ENCODE measurements around the gene SPDYE18.
"Not testable (repeated sequence)": the region's sequence is repeated elsewhere in the genome, so short reads cannot be mapped to it uniquely, and the experiment has no call there.

SPDYE18 gene, protein sequence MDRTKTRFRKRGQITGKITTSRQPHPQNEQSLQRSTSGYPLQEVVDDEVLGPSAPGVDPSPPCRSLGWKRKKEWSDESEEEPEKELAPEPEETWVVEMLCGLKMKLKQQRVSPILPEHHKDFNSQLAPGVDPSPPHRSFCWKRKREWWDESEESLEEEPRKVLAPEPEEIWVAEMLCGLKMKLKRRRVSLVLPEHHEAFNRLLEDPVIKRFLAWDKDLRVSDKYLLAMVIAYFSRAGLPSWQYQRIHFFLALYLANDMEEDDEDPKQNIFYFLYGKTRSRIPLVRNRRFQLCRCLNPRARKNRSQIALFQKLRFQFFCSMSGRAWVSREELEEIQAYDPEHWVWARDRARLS

DNA sequence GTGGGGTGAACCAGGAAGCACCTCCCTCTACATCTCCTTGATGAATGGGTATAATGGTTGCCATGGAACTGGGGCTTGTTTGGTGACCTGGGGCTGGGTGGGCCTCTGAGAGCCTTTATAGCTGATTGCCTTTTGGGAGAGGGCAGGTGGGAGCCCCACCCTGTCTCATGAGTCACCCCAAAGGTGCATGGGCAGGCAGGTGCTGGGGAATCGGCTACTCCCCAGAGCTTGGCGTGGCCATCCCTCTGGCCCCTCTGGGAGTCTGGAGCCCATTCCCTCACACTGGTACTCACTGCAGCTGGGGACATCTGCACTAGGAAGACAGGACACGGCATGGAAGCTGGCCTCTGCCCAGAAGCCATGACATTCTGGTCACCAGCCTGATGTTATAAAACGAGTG lies at the start of gene SPDYE18:
TSS of gene SPDYE18 (minus strand) at position 2 of the 400 bp plus-strand sequence. CDS start 2,046 bp downstream, outside the sequence.
- intact Hi-C loops (cut with DNase I); DNase-seq: not testable (repeated sequence)

DNA sequence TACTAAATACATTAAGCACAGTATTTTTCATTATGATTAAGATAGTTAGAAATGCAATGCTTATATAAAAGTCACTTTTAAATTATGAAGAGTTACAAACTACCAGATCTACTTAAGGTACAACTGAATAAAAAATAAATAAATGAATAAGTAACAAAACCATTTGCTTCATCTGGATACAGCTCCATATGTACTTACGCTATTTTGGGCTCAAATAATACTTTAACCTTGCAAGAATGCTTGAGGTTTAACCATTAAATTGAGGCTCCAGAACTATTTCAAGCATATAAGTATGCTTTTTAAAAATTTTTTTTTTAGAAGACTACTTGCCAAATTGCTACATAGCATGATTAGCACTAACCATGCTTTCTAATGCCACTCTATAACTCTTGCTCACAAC lies 46.0 kb upstream of the SPDYE18 start:
- DNase-seq; intact Hi-C loops (cut with DNase I): not testable (repeated sequence)

GRCh38 chr7:77107659-77108058 lies 45.3 kb upstream of the SPDYE18 start:
- intact Hi-C loops (cut with DNase I); DNase-seq: not testable (repeated sequence)

DNA sequence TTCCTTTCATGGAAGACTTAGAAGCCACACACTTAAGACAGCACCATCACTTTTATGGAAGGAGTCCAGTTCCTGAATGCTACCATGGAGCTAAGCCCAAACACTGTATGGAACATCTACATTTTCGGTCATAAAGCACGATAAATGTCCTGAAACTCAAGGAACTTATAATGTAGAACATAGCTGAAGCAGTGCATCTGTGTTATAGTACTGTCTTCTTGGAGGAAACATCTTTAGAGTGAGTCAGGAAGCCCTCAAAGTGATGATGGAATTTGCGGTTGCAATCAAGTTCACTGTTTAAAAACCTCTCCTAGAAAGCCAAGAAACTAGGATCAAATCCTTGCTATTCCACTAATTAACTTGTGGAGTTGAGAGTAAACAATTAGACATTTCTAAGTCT lies 43.5 kb upstream of the SPDYE18 start:
- intact Hi-C loops (cut with DNase I); DNase-seq: not testable (repeated sequence)

DNA sequence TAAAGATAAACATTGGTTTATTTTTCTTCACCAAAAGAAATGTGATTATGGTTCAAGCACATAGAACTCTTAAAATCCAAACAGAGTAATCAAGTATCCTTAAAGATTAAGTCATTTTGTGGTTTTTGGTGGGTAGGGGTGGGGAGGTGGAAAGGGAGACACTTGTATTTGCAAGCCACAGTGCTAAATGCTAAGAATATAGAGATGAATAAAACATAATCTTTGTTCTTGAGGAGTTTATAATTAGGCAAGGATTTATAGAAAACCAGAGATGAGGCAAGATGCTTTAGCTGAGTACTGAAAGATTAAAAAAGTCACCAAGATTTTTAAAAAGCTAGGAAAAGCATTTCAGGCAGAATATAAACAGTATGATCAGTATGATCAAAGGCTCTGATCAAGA lies 40.3 kb upstream of the SPDYE18 start:
- DNase-seq; intact Hi-C loops (cut with DNase I): not testable (repeated sequence)

DNA sequence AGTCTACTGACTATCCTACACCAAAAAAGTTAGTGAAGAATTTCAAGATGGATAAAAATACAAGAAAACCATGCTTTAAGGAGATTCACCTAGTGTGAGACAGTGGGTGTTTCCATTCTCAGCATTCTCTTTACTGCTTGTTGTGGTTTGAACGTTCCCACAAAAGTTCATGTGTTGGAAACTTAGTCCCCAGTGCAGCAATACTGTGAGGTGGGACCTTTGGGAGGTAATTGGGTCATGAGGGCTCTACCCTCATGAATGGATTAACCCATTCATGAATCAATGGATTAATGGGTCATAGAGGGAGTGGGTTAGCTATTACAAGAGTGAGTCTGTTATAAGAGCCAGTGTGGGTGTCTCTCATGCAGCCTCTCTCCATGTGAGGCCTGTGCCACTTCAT lies 38.8 kb upstream of the SPDYE18 start:
- intact Hi-C loops (cut with DNase I) = not testable (repeated sequence)

GRCh38 chr7:77100501-77100900 lies 38.1 kb upstream of the SPDYE18 start:
- DNase-seq; intact Hi-C loops (cut with DNase I): not testable (repeated sequence)

More for the DNA sequence above, 38.8 kb upstream of the SPDYE18 start:
- DNase-seq = not testable (repeated sequence)

- DNase-seq; intact Hi-C loops (cut with DNase I): not testable (repeated sequence)
These were observed 29.9 kb upstream of the SPDYE18 start for GRCh38 chr7:77092301-77092700.

DNA sequence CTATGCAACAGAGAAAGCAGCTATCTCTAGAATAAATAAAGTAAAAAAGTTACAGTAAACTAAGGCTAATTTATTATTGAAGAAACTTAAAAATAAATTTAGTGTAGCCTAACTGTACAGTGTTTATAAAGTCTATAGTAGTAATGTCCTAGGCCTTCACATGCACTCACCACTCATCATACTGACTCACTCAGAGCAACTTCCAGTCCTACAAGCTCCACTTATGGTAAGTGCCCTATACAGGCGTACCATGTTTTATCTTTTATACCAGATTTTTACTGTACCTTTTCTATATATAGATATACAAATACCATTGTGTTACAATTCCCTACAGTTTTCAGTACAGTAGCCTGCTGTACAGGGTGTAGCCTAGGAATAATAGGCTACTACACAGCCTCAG lies 19.8 kb upstream of the SPDYE18 start:
- intact Hi-C loops (cut with DNase I); DNase-seq: not testable (repeated sequence)

GRCh38 chr7:77080236-77080635 lies 17.9 kb upstream of the SPDYE18 start:
- intact Hi-C loops (cut with DNase I); DNase-seq: not testable (repeated sequence)

GRCh38 chr7:77079624-77080023 lies 17.3 kb upstream of the SPDYE18 start:
- intact Hi-C loops (cut with DNase I); DNase-seq: not testable (repeated sequence)

- DNase-seq; intact Hi-C loops (cut with DNase I): not testable (repeated sequence)
These were observed 16.8 kb upstream of the SPDYE18 start for GRCh38 chr7:77079112-77079511.

GRCh38 chr7:77077060-77077459 lies 14.7 kb upstream of the SPDYE18 start:
- DNase-seq; intact Hi-C loops (cut with DNase I): not testable (repeated sequence)

GRCh38 chr7:77074786-77075396 lies 12.5 kb upstream of the SPDYE18 start:
- intact Hi-C loops (cut with DNase I); DNase-seq: not testable (repeated sequence)

- intact Hi-C loops (cut with DNase I); DNase-seq: not testable (repeated sequence)
These were observed 8.8 kb upstream of the SPDYE18 start for GRCh38 chr7:77071108-77071507.

DNA sequence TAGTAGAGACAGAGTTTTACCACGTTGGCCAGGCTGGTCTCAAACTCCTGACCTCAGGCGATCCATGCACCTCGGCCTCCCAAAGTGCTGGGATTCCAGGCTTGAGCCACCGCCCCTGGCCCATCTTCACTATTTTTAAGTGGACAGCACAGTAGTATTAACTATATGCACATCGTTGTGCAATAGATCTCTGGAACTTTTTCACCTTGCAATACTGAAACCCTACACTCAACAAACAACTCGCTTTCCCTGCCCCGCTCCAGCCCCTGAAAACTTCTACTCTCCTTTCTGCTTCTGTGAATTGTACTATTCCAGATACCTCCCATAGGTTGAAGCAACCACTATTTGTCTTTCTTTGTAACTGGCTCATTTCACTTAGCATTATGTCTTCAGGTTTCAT lies 3.5 kb upstream of the SPDYE18 start:
- intact Hi-C loops (cut with DNase I); DNase-seq: not testable (repeated sequence)

DNA sequence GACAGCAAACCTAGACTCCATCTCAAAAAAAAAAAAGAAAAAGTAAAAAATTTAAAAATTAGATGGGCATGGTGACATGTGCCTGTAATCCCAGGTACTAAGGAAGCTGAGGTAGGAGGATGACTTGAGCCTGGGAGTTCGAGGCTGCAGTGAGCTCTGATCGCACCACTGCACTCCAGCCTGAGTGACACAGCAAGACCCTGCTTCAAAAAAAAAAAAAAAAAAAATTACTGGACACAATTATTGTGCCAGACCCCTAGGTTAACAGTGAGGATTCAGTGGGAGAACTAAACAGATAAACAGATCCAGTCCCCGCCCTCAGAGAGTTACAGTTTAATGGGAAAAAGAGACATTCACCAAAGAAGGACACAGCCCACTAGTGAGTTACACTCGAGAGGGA lies 1.4 kb upstream of the SPDYE18 start:
- intact Hi-C loops (cut with DNase I); DNase-seq: not testable (repeated sequence)

- intact Hi-C loops (cut with DNase I); DNase-seq: not testable (repeated sequence)
These were observed 30.1 kb downstream of the SPDYE18 start, which contains the start of gene SPDYE17 for GRCh38 chr7:77032261-77032660. SPDYE17 (minus strand) TSS chr7:77032361; CDS start chr7:77030570, 1,791 bp downstream.

GRCh38 chr7:77026349-77026748 lies 36.0 kb downstream of the SPDYE18 start:
- intact Hi-C loops (cut with DNase I); DNase-seq: not testable (repeated sequence)

GRCh38 chr7:77010074-77010680 lies 52.2 kb downstream of the SPDYE18 start:
- DNase-seq = peak in 1 of 10 donors; percentile 3
- intact Hi-C loops (cut with DNase I) = not testable (repeated sequence)

- intact Hi-C loops (cut with DNase I) = not testable (repeated sequence)
- peak in 1 of 10 donors; percentile 27 for DNase-seq
These were observed 54.4 kb downstream of the SPDYE18 start for GRCh38 chr7:77008000-77008399.
